CD8-positive, alpha-beta memory T cell (primary cell): ENCODE measurements around the gene HIBADH. TPM values are rescaled to one million over a fixed set of nuclear protein-coding genes. Genes with fewer than 3 reads are reported as not detected.

Experiments
- CTCF ChIA-PET: fragments of 350-600 bp; sonication (Branson Sonifier 250); formaldehyde crosslinking; loops from one replicate; lab custom pipeline; 2021; ENCODE audit warnings: antibody characterized with exemption; lab: Charles Lee
- POLR2A ChIA-PET: fragments of 350-600 bp; sonication (Branson Sonifier 250); formaldehyde crosslinking; loops from one replicate; lab custom pipeline; 2021; ENCODE audit warnings: antibody characterized with exemption; lab: Charles Lee
- DNase-seq, 5 donors: peaks; one replicate each; pipeline versions ENCODE4 v3.0.0 to v3.0.0-alpha.2; 2020 to 2022; ENCODE audit warnings: mixed read lengths in 1 of 5
- H3K27ac ChIP-seq: one replicate; pipeline ENCODE4 v1.7.0; 2013; ENCODE audit warnings: low read depth, mild to moderate bottlenecking, low read length, moderate library complexity
- H3K27me3 ChIP-seq: 2 replicates; pipeline ENCODE4 v1.7.0; 2013; ENCODE audit warnings: low read length, mild to moderate bottlenecking; ENCODE audit not compliant: insufficient read depth, poor library complexity, severe bottlenecking
- H3K36me3 ChIP-seq: 2 replicates; pipeline ENCODE4 v1.7.0; 2013; ENCODE audit warnings: mild to moderate bottlenecking, low read length, moderate library complexity; ENCODE audit not compliant: insufficient read depth
- H3K4me1 ChIP-seq: 2 replicates; pipeline ENCODE4 v1.7.0; 2013; ENCODE audit warnings: mild to moderate bottlenecking, low read length, moderate library complexity; ENCODE audit not compliant: insufficient read depth
- H3K4me3 ChIP-seq: 2 replicates; pipeline ENCODE4 v1.7.0; 2013; ENCODE audit warnings: mild to moderate bottlenecking, low read length
- H3K9me3 ChIP-seq: 2 replicates; pipeline ENCODE4 v1.7.0; 2013; ENCODE audit warnings: mild to moderate bottlenecking, low read length
- H3K27ac Mint-ChIP-seq, 8 donors: one replicate each; pipeline ENCODE4 v1.8.0; 2020 to 2021; ENCODE audit warnings: mixed read lengths in 8 of 8, mild to moderate bottlenecking in 6 of 8, inconsistent platforms in 3 of 8, moderate library complexity in 3 of 8
- H3K27me3 Mint-ChIP-seq, 2 donors: one replicate each; pipeline ENCODE4 v1.8.0; 2020 to 2021; ENCODE audit warnings: mixed read lengths in 2 of 2, mild to moderate bottlenecking in 1 of 2, moderate library complexity in 1 of 2
- H3K36me3 Mint-ChIP-seq, 3 donors: one replicate each; pipeline ENCODE4 v1.8.0; 2020 to 2021; ENCODE audit warnings: mixed read lengths in 3 of 3, inconsistent platforms in 1 of 3, mild to moderate bottlenecking in 1 of 3
- H3K4me1 Mint-ChIP-seq, 3 donors: one replicate each; pipeline ENCODE4 v1.8.0; 2020 to 2021; ENCODE audit warnings: mixed read lengths in 3 of 3, inconsistent platforms in 1 of 3, mild to moderate bottlenecking in 1 of 3
- H3K4me3 Mint-ChIP-seq, 7 donors: one replicate each; pipeline ENCODE4 v1.8.0; 2020 to 2021; ENCODE audit warnings: mixed read lengths in 7 of 7, mild to moderate bottlenecking in 6 of 7, moderate library complexity in 4 of 7, inconsistent platforms in 2 of 7
- H3K9me3 Mint-ChIP-seq, 5 donors: one replicate each; pipeline ENCODE4 v1.8.0; 2020 to 2022; ENCODE audit warnings: mixed read lengths in 5 of 5, mild to moderate bottlenecking in 3 of 5, moderate library complexity in 2 of 5, inconsistent platforms in 1 of 5
- polyA plus RNA-seq: library from polyadenylated mRNA; unstranded; fragments of 300-500 nt; fragmentation: Illumina TruSeq; gene quantifications from one replicate; pipeline ENCODE4 v1.2.3, GENCODE V29; 2021
- total RNA-seq, 2 experiments: library from RNA; stranded (reverse); gene quantifications; one replicate each; pipeline ENCODE4 v1.2.3, GENCODE V29; 2021

Gene HIBADH
- total and polyA plus RNA-seq, 3 experiments from 2014 or later, result 19.8 to 33.8 (median 20.0) TPM

- no peaks in the 10 kb centered on the region for H3K9me3 ChIP-seq
- H3K27me3 ChIP-seq, result no peaks in the 10 kb centered on the region
- peaks cover 0 to 21% (median 11%) of the 10 kb centered on the region in 5 donors for H3K9me3 Mint-ChIP-seq
- no peak overlapping the region for H3K4me3 ChIP-seq
- CTCF ChIA-PET, result no interaction called here
- H3K27me3 Mint-ChIP-seq, result no peaks in the 10 kb centered on the region
- peak overlapping the region in 1 of 8 donors; percentile 55 for H3K27ac Mint-ChIP-seq
- H3K36me3 ChIP-seq, result no peaks in the 10 kb centered on the region
- peaks cover 9 to 69% (median 14%) of the 10 kb centered on the region in 3 donors for H3K36me3 Mint-ChIP-seq
- no peak overlapping the region for H3K4me3 Mint-ChIP-seq
- H3K27ac ChIP-seq, result no peak overlapping the region
- H3K4me1 Mint-ChIP-seq, result no peaks in the 10 kb centered on the region
- no peaks in the 10 kb centered on the region for H3K4me1 ChIP-seq
- POLR2A ChIA-PET, result no interaction called here
- DNase-seq, result no peak
Measured at GRCh38 chr7:27569106-27569505, 93.6 kb downstream of the HIBADH start.

- H3K4me3 ChIP-seq, result no peak overlapping the region
- no peaks in the 10 kb centered on the region for H3K36me3 ChIP-seq
- Mint-ChIP-seq H3K4me3 (no peak overlapping the region), H3K27me3 (no peaks in the 10 kb centered on the region), H3K36me3 (peaks cover 14 to 66% (median 15%) of the 10 kb centered on the region in 3 donors), H3K4me1 (no peaks in the 10 kb centered on the region), H3K27ac (no peak overlapping the region), H3K9me3 (peaks cover 0 to 26% (median 15%) of the 10 kb centered on the region in 5 donors)
- no peaks in the 10 kb centered on the region for H3K27me3 ChIP-seq
- ChIA-PET CTCF (no interaction called here), POLR2A (no interaction called here)
- no peak overlapping the region for H3K27ac ChIP-seq
- DNase-seq, result no peak
- no peaks in the 10 kb centered on the region for H3K9me3 ChIP-seq
- H3K4me1 ChIP-seq, result no peaks in the 10 kb centered on the region
Measured at GRCh38 chr7:27567266-27567665, 95.4 kb downstream of the HIBADH start.

- no peaks in the 10 kb centered on the region for H3K4me1 Mint-ChIP-seq
Measured at GRCh38 chr7:27564881-27565482, 97.7 kb downstream of the HIBADH start.

GRCh38 chr7:27560706-27561235 lies 101.9 kb downstream of the HIBADH start:
- Mint-ChIP-seq H3K9me3 (peaks cover 0 to 19% (median 9%) of the 10 kb centered on the region in 5 donors), H3K4me1 (no peaks in the 10 kb centered on the region), H3K27ac (no peak overlapping the region), H3K4me3 (no peak overlapping the region), H3K27me3 (no peaks in the 10 kb centered on the region), H3K36me3 (peaks cover 1 to 22% (median 14%) of the 10 kb centered on the region in 3 donors)
- POLR2A ChIA-PET, result no interaction called here
- DNase-seq, result no peak
- H3K9me3 ChIP-seq, result no peaks in the 10 kb centered on the region
- no peaks in the 10 kb centered on the region for H3K4me1 ChIP-seq
- no peaks in the 10 kb centered on the region for H3K27me3 ChIP-seq
- no peaks in the 10 kb centered on the region for H3K36me3 ChIP-seq
- CTCF ChIA-PET, result no interaction called here
- H3K4me3 ChIP-seq, result no peak overlapping the region
- no peak overlapping the region for H3K27ac ChIP-seq

More at GRCh38 chr7:27564881-27565482, 97.7 kb downstream of the HIBADH start:
- H3K9me3 ChIP-seq, result no peaks in the 10 kb centered on the region
- H3K36me3 ChIP-seq, result no peaks in the 10 kb centered on the region
- no peak overlapping the region for H3K4me3 Mint-ChIP-seq
- no peak overlapping the region for H3K27ac Mint-ChIP-seq
- H3K27ac ChIP-seq, result no peak overlapping the region
- no peaks in the 10 kb centered on the region for H3K27me3 ChIP-seq
- ChIA-PET POLR2A (no interaction called here), CTCF (no interaction called here)
- H3K4me3 ChIP-seq, result no peak overlapping the region
- H3K9me3 Mint-ChIP-seq, result peaks cover 0 to 26% (median 15%) of the 10 kb centered on the region in 5 donors
- H3K27me3 Mint-ChIP-seq, result no peaks in the 10 kb centered on the region
- no peak for DNase-seq
- peaks cover 5 to 50% (median 13%) of the 10 kb centered on the region in 3 donors for H3K36me3 Mint-ChIP-seq
- no peaks in the 10 kb centered on the region for H3K4me1 ChIP-seq

- H3K27ac Mint-ChIP-seq, result no peak overlapping the region
- H3K4me1 Mint-ChIP-seq, result no peaks in the 10 kb centered on the region
- Histone ChIP-seq H3K27me3 (no peaks in the 10 kb centered on the region), H3K9me3 (no peaks in the 10 kb centered on the region), H3K36me3 (no peaks in the 10 kb centered on the region), H3K4me1 (no peaks in the 10 kb centered on the region), H3K4me3 (no peak overlapping the region), H3K27ac (no peak overlapping the region)
- H3K4me3 Mint-ChIP-seq, result no peak overlapping the region
- POLR2A ChIA-PET, result no interaction called here
- H3K9me3 Mint-ChIP-seq, result no peaks in the 10 kb centered on the region
- H3K27me3 Mint-ChIP-seq, result no peaks in the 10 kb centered on the region
- H3K36me3 Mint-ChIP-seq, result peaks cover 0 to 6% (median 4%) of the 10 kb centered on the region in 3 donors
- DNase-seq, result no peak
- CTCF ChIA-PET, result no interaction called here
Measured at GRCh38 chr7:27555670-27556069, 107.0 kb downstream of the HIBADH start.

- Histone ChIP-seq H3K9me3 (no peaks in the 10 kb centered on the region), H3K36me3 (no peaks in the 10 kb centered on the region), H3K27ac (no peak overlapping the region), H3K4me3 (no peak overlapping the region), H3K27me3 (no peaks in the 10 kb centered on the region), H3K4me1 (no peaks in the 10 kb centered on the region)
- no peaks in the 10 kb centered on the region for H3K9me3 Mint-ChIP-seq
- CTCF ChIA-PET, result no interaction called here
- DNase-seq, result no peak
- peaks cover 0 to 6% (median 4%) of the 10 kb centered on the region in 3 donors for H3K36me3 Mint-ChIP-seq
- no peak overlapping the region for H3K27ac Mint-ChIP-seq
- POLR2A ChIA-PET, result no interaction called here
- no peak overlapping the region for H3K4me3 Mint-ChIP-seq
- peaks cover 0 to 3% (median 0%) of the 10 kb centered on the region in 3 donors for H3K4me1 Mint-ChIP-seq
- H3K27me3 Mint-ChIP-seq, result no peaks in the 10 kb centered on the region
Measured at GRCh38 chr7:27554826-27555225, 107.9 kb downstream of the HIBADH start.

GRCh38 chr7:27553273-27553672 lies 109.4 kb downstream of the HIBADH start:
- no peak for DNase-seq
- H3K4me1 Mint-ChIP-seq, result peaks cover 0 to 3% (median 0%) of the 10 kb centered on the region in 3 donors
- Histone ChIP-seq H3K36me3 (no peaks in the 10 kb centered on the region), H3K27ac (no peak overlapping the region), H3K27me3 (no peaks in the 10 kb centered on the region), H3K4me1 (no peaks in the 10 kb centered on the region), H3K4me3 (no peak overlapping the region), H3K9me3 (no peaks in the 10 kb centered on the region)
- H3K9me3 Mint-ChIP-seq, result no peaks in the 10 kb centered on the region
- H3K36me3 Mint-ChIP-seq, result peaks cover 0 to 9% (median 0%) of the 10 kb centered on the region in 3 donors
- H3K27ac Mint-ChIP-seq, result peak overlapping the region in 1 of 8 donors; percentile 51
- ChIA-PET POLR2A (interaction anchor here (0.5 kb wide), 1 partner anchor 348 kb away, joined by 4 read pairs; no protein-coding TSS in a partner anchor), CTCF (no interaction called here)
- no peak overlapping the region for H3K4me3 Mint-ChIP-seq
- H3K27me3 Mint-ChIP-seq, result no peaks in the 10 kb centered on the region

GRCh38 chr7:27551803-27552400 lies 110.8 kb downstream of the HIBADH start:
- no peaks in the 10 kb centered on the region for H3K36me3 ChIP-seq
- no peak overlapping the region for H3K4me3 Mint-ChIP-seq
- H3K27me3 ChIP-seq, result no peaks in the 10 kb centered on the region
- H3K4me3 ChIP-seq, result no peak overlapping the region
- no peak for DNase-seq
- no peaks in the 10 kb centered on the region for H3K27me3 Mint-ChIP-seq
- ChIA-PET POLR2A (no interaction called here), CTCF (no interaction called here)
- no peaks in the 10 kb centered on the region for H3K4me1 ChIP-seq
- H3K27ac ChIP-seq, result no peak overlapping the region
- no peaks in the 10 kb centered on the region for H3K9me3 Mint-ChIP-seq
- H3K9me3 ChIP-seq, result no peaks in the 10 kb centered on the region
- H3K36me3 Mint-ChIP-seq, result peaks cover 0 to 14% (median 0%) of the 10 kb centered on the region in 3 donors
- H3K27ac Mint-ChIP-seq, result no peak overlapping the region
- H3K4me1 Mint-ChIP-seq, result peaks cover 0 to 3% (median 0%) of the 10 kb centered on the region in 3 donors
